Spinal cord (tissue), 10 donors: ENCODE data around the gene FAM222A. TPM values are rescaled to one million over a fixed set of nuclear protein-coding genes. Genes with fewer than 3 reads are reported as not detected.
A peak's percentile ranks its signal among the peaks of the same experiment; 100 is the strongest.

Experiments used
- DNase-seq, 6 donors: peaks; one replicate each; pipeline versions ENCODE4 v3.0.0 to v3.0.0-alpha.2; 2013 to 2015; ENCODE audit warnings: low spot score in 6 of 6, low read depth in 4 of 6
- H3K27ac ChIP-seq: one replicate; pipeline ENCODE4 v1.5.1; 2013; ENCODE audit warnings: low read depth, low read length, control low read depth
- H3K27me3 ChIP-seq: one replicate; pipeline ENCODE4 v1.6.1; 2013; ENCODE audit warnings: low read length; ENCODE audit not compliant: control insufficient read depth, insufficient read depth
- H3K36me3 ChIP-seq: one replicate; pipeline ENCODE4 v1.6.1; 2013; ENCODE audit warnings: low read length; ENCODE audit not compliant: control insufficient read depth, insufficient read depth
- H3K4me1 ChIP-seq: one replicate; pipeline ENCODE4 v1.6.1; 2013; ENCODE audit warnings: low read length; ENCODE audit not compliant: control insufficient read depth, insufficient read depth
- H3K4me3 ChIP-seq: one replicate; pipeline ENCODE4 v1.5.1; 2013; ENCODE audit warnings: low read depth, low read length, control low read depth
- H3K9me3 ChIP-seq: one replicate; pipeline ENCODE4 v1.6.1; 2013; ENCODE audit warnings: low read length; ENCODE audit not compliant: control insufficient read depth, insufficient read depth
- WGBS: methylation state at CpG from one replicate; pipeline ENCODE4 v1.1.5; 2013; ENCODE audit warnings: missing lambda C conversion rate; ENCODE audit not compliant: insufficient coverage; 5-methylcytosine and 5-hydroxymethylcytosine counted together
- polyA plus RNA-seq, 2 donors: library from polyadenylated mRNA; unstranded; fragments of 120-200 nt; gene quantifications; one replicate each; pipeline ENCODE4 v1.2.1, GENCODE V29; 2013; ENCODE audit not compliant: insufficient read length in 2 of 2
- total RNA-seq, 2 donors: library from RNA; depleted of rRNA in 1 of 2; stranded (reverse); fragments of 120-200 nt in 1 of 2; fragments of >200 nt in 1 of 2; gene quantifications; one replicate each; pipeline versions ENCODE4 v1.2.3 to v1.2.4, GENCODE V29; 2013 to 2014
- donor health status: healthy.

FAM222A gene
- total and polyA plus RNA-seq, 4 donors, result 5.2 to 25.0 (median 14.6) TPM

DNA sequence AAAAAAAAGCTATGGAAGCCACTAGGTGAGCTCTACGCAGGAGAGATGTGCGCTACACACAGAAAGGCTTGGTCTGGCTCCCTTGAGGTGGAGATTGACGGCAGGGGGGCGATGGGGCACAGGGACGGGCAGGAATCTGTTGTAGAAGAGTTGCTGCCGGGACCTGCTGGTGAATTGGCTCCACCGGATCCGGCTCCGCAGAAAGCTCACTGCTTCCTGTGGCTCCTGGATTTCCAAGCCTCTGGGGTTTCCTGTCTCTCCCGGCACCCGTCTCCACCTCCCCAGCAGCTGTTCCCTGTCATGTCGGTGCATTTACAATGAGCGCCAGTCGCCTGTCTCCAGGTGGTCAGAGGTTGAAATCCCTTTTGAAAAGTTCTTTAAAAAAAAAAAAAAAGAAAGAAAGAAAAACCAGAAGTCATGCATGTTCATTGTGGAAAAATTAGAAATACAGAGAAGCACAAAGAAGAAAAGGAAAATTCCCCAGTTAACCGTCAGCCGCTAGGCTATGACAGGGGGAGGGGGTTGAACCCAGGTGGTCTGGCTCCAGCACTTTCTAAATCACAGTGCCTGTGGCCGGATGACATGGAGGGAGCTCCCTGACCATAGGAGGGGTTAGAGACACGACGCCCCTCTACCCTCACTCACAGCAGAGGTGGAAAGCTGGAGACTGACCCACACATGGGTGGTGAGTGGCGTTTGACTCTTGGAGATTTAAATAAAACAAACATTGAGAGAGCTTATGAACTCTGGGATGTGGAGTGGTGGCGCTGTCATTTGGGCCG is 20.8 kb downstream of the FAM222A start:
- no peaks in the 10 kb centered on the region for H3K27me3 ChIP-seq
- peaks cover 6% of the 10 kb centered on the region for H3K36me3 ChIP-seq
- WGBS, result 42% methylated on average over 9 of the region's 22 CpGs
- DNase-seq, result peak in 1 of 6 donors; percentile 36
- peaks cover 87% of the 10 kb centered on the region for H3K4me1 ChIP-seq
- H3K27ac ChIP-seq, result no peak overlapping the region
- H3K9me3 ChIP-seq, result no peaks in the 10 kb centered on the region
- H3K4me3 ChIP-seq, result no peak overlapping the region

- Histone ChIP-seq H3K27ac (no peak overlapping the region), H3K27me3 (no peaks in the 10 kb centered on the region), H3K36me3 (peaks cover under 1% of the 10 kb centered on the region), H3K4me3 (no peak overlapping the region), H3K4me1 (peaks cover 87% of the 10 kb centered on the region), H3K9me3 (no peaks in the 10 kb centered on the region)
- DNase-seq, result no peak
- WGBS, result 61% methylated on average over 7 of the region's 12 CpGs
Measured at GRCh38 chr12:109735051-109735521, 21.5 kb downstream of the FAM222A start.

- no peak overlapping the region for H3K27ac ChIP-seq
- H3K4me1 ChIP-seq, result peaks cover 86% of the 10 kb centered on the region
Measured at GRCh38 chr12:109735825-109736551, 22.4 kb downstream of the FAM222A start.

GRCh38 chr12:109736552-109737108 is 23.0 kb downstream of the FAM222A start:
- peak in 1 of 6 donors; percentile 85 for DNase-seq

More at GRCh38 chr12:109735825-109736551, 22.4 kb downstream of the FAM222A start:
- H3K4me3 ChIP-seq, result no peak overlapping the region
- H3K36me3 ChIP-seq, result no peaks in the 10 kb centered on the region
- no peaks in the 10 kb centered on the region for H3K9me3 ChIP-seq
- WGBS, result 69% methylated on average over 3 of the region's 9 CpGs
- H3K27me3 ChIP-seq, result no peaks in the 10 kb centered on the region
- no peak for DNase-seq

DNA sequence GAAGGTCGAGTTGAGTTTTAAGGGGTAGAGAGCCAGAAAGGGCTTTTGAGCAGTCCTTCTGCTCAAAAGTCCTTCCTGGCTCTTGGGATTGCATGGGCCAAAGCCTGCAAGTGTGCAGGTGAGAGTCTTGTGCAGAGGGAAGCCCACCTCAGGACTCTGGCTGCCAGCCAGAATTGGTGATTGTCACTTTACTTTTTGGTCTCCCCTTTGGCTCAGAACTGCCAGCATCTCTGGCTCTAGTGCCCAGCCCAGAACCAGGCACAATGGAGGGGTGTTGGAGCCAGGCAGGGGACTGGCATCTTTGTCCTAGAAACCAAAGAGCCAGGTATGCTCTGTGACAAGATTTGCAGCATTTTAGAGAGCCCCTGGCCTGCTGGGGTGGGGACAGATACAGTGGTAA is 23.5 kb downstream of the FAM222A start:
- Histone ChIP-seq H3K4me1 (peaks cover 86% of the 10 kb centered on the region), H3K27me3 (no peaks in the 10 kb centered on the region), H3K9me3 (no peaks in the 10 kb centered on the region), H3K27ac (no peak overlapping the region), H3K4me3 (no peak overlapping the region), H3K36me3 (no peaks in the 10 kb centered on the region)
- DNase-seq, result no peak
- 20% methylated on average over 1 of the region's 1 CpG for WGBS

More at GRCh38 chr12:109736552-109737108, 23.0 kb downstream of the FAM222A start:
- Histone ChIP-seq H3K27me3 (no peaks in the 10 kb centered on the region), H3K9me3 (no peaks in the 10 kb centered on the region), H3K4me1 (peaks cover 86% of the 10 kb centered on the region), H3K27ac (no peak overlapping the region), H3K4me3 (no peak overlapping the region), H3K36me3 (no peaks in the 10 kb centered on the region)
- 34% methylated on average over 12 of the region's 12 CpGs for WGBS

- H3K27ac ChIP-seq, result no peak overlapping the region
- no peaks in the 10 kb centered on the region for H3K27me3 ChIP-seq
- no peaks in the 10 kb centered on the region for H3K9me3 ChIP-seq
- no peaks in the 10 kb centered on the region for H3K36me3 ChIP-seq
- peaks cover 85% of the 10 kb centered on the region for H3K4me1 ChIP-seq
- DNase-seq, result peak in 1 of 6 donors; percentile 93
- 59% methylated on average over 3 of the region's 7 CpGs for WGBS
- no peak overlapping the region for H3K4me3 ChIP-seq
Measured at GRCh38 chr12:109737631-109738030, 24.0 kb downstream of the FAM222A start.

GRCh38 chr12:109738209-109738608 is 24.6 kb downstream of the FAM222A start:
- H3K9me3 ChIP-seq, result no peaks in the 10 kb centered on the region
- WGBS, result 61% methylated on average over 2 of the region's 4 CpGs
- H3K27ac ChIP-seq, result no peak overlapping the region
- H3K27me3 ChIP-seq, result no peaks in the 10 kb centered on the region
- peaks cover 87% of the 10 kb centered on the region for H3K4me1 ChIP-seq
- DNase-seq, result no peak
- H3K4me3 ChIP-seq, result no peak overlapping the region
- no peaks in the 10 kb centered on the region for H3K36me3 ChIP-seq

DNA sequence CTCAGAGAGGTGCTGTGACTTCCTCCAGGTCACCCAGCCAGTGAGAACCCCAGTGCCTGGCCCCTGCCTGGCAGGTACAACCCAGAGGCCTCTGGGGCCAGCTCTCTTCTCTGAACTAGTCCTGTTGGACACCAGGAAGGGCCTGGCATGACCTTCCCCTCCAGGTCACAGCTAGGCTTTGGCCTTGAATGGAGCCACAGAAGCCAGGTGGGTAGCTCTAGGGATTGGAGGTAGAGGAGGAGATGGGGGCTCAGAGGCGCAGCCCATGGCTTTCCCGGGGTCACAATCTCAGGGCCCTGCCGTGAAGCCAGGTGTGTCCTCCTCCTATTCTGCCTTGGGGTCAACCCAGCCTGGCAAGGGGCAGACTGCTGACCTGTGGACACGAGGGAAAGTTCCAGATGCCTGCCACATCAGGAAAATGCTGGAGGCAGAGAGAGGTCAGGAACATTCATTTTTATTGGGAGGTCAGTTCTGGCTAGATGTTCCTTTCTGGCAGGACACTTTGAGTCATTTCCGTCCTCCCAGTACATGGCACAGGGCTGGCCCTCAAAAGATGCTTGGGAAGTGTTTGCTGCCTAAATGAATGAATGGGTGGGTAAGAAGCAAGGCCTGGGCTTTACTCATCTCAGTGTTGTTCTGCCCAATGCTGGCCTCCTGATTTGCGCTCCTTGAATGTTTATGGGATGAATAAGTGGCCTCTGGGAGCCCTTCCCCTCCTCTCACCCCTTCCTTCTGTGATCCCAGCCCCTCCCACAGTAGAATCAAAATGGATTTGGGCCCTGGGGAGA is 25.4 kb downstream of the FAM222A start:
- peaks cover 87% of the 10 kb centered on the region for H3K4me1 ChIP-seq

More for the DNA sequence above, 25.4 kb downstream of the FAM222A start:
- H3K27ac ChIP-seq, result no peak overlapping the region
- no peak overlapping the region for H3K4me3 ChIP-seq
- H3K36me3 ChIP-seq, result peaks cover 5% of the 10 kb centered on the region
- no peak for DNase-seq
- H3K27me3 ChIP-seq, result no peaks in the 10 kb centered on the region
- H3K9me3 ChIP-seq, result no peaks in the 10 kb centered on the region
- 89% methylated on average over 5 of the region's 6 CpGs for WGBS
